Gastrocnemius medialis (tissue), 4 donors: ENCODE measurements around the gene LHX3. TPM values are rescaled to one million over a fixed set of nuclear protein-coding genes. Genes with fewer than 3 reads are reported as not detected.

Experiments used
- ATAC-seq, 2 donors: fragments of 150-250 bp; one replicate each; pipeline ENCODE4 v1.9.1; 2016
- DNase-seq, 2 donors: peaks; one replicate each; pipeline ENCODE4 v3.0.0-alpha.2; 2019
- H3K27ac ChIP-seq, 4 donors: fragments of 200-600 bp; sonication (generic); 1 replicate in 1 of 4; 2 replicates in 3 of 4; pipeline ENCODE4 v1.5.1; 2016 to 2018; ENCODE audit warnings: mild to moderate bottlenecking in 2 of 4, moderate library complexity in 1 of 4
- H3K27me3 ChIP-seq, 3 donors: fragments of 200-600 bp; sonication (generic) in 2 of 3; 1 replicate in 1 of 3; 2 replicates in 2 of 3; pipeline versions ENCODE4 v1.5.1 to v1.6.0; 2016 to 2019; ENCODE audit warnings: mild to moderate bottlenecking in 1 of 3, moderate library complexity in 1 of 3
- H3K36me3 ChIP-seq, 2 donors: fragments of 200-600 bp; sonication (generic) in 1 of 2; one replicate each; pipeline ENCODE4 v1.5.1; 2017 to 2018
- H3K4me1 ChIP-seq, 2 donors: fragments of 200-600 bp; sonication (generic) in 1 of 2; one replicate each; pipeline ENCODE4 v1.5.1; 2016 to 2017; ENCODE audit warnings: mild to moderate bottlenecking in 2 of 2
- H3K4me3 ChIP-seq, 4 donors: fragments of 200-600 bp; sonication (generic) in 3 of 4; 1 replicate in 1 of 4; 2 replicates in 3 of 4; pipeline ENCODE4 v1.5.1; 2016 to 2019; ENCODE audit warnings: mild to moderate bottlenecking in 2 of 4
- H3K9me3 ChIP-seq, 3 donors: fragments of 200-600 bp; sonication (generic) in 2 of 3; 1 replicate in 1 of 3; 2 replicates in 2 of 3; pipeline ENCODE4 v1.5.1; 2016 to 2019
- POLR2A ChIP-seq, 2 donors: fragments of 450-650 bp; IDR thresholded peaks; one replicate each; pipeline ENCODE4 v1.6.1; 2017; ENCODE audit warnings: antibody characterized with exemption in 2 of 2, mild to moderate bottlenecking in 2 of 2, moderate library complexity in 2 of 2
- in situ Hi-C, 4 donors: fragments of 200-750 bp; cut with MboI; loops; one replicate each; pipeline versions ENCODE4 v1.15.0 to v1.8.0; 2017; ENCODE audit warnings: low sequenced_read_pairs in 4 of 4
- intact Hi-C: fragments of 100-400 bp; cut with DNase I; formaldehyde crosslinking; loops from one replicate; pipeline ENCODE4 v1.15.1; 2023; ENCODE audit warnings: low total_unique reads
- total RNA-seq, 4 donors: library from RNA; depleted of rRNA; stranded (reverse); fragments of >200 nt; gene quantifications; one replicate each; pipeline versions ENCODE4 v1.1.0 to v1.2.3, GENCODE V29; 2016
- TF ChIP-seq, protein P1 (sequence below), 5 experiments: fragments of 450-650 bp in 3 of 5; fragments of 200-600 bp in 2 of 5; sonication (generic) in 2 of 5; IDR thresholded peaks in 4 of 5; conservative IDR thresholded peaks in 1 of 5; 1 replicate in 4 of 5; 2 replicates in 1 of 5; pipeline ENCODE4 v1.5.1; 2016 to 2019; ENCODE audit warnings: antibody characterized with exemption in 5 of 5, mild to moderate bottlenecking in 3 of 5, moderate library complexity in 3 of 5

Gene LHX3
- total RNA-seq, 4 donors from 2014 or later = not detected

DNA sequence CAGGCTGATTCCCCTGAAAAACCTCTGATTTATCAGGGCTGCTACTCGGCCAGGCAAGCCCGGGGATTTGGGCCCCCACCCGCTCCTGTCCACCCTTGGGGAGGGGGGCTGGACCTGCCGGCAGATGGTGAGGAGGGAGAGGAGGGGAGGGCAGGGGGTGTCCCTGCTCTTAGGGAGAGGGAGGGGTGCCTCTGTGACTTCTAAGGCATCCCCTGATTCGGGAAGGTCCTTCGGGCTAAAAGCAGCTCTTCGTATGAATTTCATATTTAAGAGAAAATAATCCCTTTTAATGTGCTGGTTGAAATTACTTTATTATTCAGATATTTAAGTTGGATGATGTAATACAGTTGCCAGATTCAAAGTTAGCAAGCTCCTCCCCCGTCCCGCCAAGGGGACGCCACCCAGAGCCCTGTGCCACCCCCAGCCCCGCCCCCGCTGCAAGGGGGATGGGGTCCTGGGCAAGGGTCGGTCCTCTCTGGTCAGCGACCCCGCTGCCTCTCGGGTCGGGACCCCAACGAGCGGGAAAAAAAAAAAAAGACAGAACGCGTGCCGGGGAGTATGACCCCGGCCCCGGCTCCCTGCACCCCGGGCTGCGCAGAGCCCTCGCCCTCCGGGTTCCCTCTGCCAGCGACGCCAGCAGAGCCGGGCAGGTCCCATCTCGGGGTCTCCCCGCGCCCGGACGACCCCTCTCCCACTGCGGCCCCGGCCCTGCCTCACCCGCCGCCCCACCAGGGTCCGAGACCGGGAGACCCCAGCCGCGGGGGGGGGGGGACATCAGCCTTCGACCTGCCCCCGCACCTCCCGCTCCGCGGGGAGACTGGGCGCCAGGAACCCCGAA, 12.4 kb downstream of the LHX3 start:
- Histone ChIP-seq H3K4me1 (no peaks in the 10 kb centered on the region), H3K27ac (no peak overlapping the region), H3K9me3 (no peaks in the 10 kb centered on the region), H3K27me3 (peaks cover 63 to 93% (median 90%) of the 10 kb centered on the region in 3 donors), H3K36me3 (no peaks in the 10 kb centered on the region), H3K4me3 (no peak overlapping the region)
- in situ Hi-C loops = no loop called here
- TF ChIP-seq, protein P1, sequence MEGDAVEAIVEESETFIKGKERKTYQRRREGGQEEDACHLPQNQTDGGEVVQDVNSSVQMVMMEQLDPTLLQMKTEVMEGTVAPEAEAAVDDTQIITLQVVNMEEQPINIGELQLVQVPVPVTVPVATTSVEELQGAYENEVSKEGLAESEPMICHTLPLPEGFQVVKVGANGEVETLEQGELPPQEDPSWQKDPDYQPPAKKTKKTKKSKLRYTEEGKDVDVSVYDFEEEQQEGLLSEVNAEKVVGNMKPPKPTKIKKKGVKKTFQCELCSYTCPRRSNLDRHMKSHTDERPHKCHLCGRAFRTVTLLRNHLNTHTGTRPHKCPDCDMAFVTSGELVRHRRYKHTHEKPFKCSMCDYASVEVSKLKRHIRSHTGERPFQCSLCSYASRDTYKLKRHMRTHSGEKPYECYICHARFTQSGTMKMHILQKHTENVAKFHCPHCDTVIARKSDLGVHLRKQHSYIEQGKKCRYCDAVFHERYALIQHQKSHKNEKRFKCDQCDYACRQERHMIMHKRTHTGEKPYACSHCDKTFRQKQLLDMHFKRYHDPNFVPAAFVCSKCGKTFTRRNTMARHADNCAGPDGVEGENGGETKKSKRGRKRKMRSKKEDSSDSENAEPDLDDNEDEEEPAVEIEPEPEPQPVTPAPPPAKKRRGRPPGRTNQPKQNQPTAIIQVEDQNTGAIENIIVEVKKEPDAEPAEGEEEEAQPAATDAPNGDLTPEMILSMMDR (IDR thresholded peaks at IDR 0.05 in 4 of 5, conservative IDR thresholded peaks at IDR 0.05 in 1 of 5) = no peak
- no peak for TF ChIP-seq POLR2A (IDR thresholded peaks at IDR 0.05)
- ATAC-seq = no peak
- intact Hi-C loops = no loop called here
- DNase-seq = no peak

DNA sequence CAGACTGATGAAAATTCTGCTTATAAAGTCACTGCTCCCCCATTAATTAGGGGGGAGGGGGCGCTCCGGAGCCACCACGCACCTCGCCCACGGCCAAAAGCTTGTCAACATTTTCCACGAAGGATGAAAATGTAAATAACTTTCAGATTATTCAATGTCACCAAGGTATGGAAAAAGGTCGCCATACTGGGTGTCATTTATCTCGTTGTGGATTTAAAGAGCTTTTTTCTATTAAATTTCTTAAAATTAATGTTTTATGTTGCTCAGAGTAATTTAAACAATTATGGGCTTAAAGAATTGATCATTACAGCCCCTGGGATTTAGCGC, 13.0 kb downstream of the LHX3 start:
- Histone ChIP-seq H3K4me3 (no peak overlapping the region), H3K36me3 (no peaks in the 10 kb centered on the region), H3K9me3 (no peaks in the 10 kb centered on the region), H3K27me3 (peaks cover 63 to 93% (median 89%) of the 10 kb centered on the region in 3 donors), H3K4me1 (no peaks in the 10 kb centered on the region), H3K27ac (no peak overlapping the region)
- in situ Hi-C loops = no loop called here
- no peak for TF ChIP-seq POLR2A (IDR thresholded peaks at IDR 0.05)
- TF ChIP-seq, protein P1 (IDR thresholded peaks at IDR 0.05 in 4 of 5, conservative IDR thresholded peaks at IDR 0.05 in 1 of 5) = no peak
- intact Hi-C loops = no loop called here
- DNase-seq (no peak), ATAC-seq (no peak)

DNA sequence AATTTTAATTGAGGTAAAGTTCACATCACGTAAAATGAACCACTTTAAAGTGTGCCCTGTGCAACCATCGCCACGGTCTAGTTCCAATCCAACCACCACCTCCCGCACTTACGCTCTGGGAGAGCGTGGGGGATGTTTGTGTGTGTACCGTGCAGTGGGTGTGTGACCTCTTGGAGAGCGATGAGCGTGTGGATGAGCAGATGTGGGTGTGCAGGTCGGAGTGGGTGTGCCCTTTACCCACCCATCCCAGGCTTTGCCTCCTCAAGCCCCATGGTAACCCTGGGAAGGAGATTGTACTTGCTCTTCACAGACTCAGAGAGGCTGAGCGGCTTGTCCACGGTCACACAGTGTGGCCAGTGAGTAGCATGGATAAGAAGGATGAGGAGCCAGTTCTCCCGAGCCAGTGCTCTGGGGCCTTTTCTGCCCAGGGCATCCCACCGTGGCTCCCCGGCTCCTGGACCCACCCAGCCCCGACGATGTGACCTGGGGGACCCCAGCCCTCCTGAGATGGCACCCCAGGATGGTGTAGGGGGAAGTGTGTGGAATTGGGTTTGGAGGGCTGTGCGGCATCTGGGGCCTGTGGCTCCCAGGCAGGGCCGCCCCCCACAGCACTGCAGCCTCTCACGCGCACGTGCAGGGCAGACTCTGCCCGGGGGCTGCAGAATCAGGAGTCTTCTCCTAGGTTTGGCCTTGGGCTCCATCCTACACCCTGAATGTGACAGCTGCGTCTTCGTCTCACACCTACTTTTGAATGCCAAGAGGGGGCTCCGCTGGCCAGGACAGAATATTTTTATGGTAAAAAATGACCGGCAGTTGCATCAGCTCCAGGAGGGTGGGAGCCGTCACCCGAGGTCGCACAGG, 13.6 kb downstream of the LHX3 start:
- in situ Hi-C loops = no loop called here
- DNase-seq (no peak), ATAC-seq (no peak)
- Histone ChIP-seq H3K27me3 (peaks cover 62 to 87% (median 87%) of the 10 kb centered on the region in 3 donors), H3K27ac (no peak overlapping the region), H3K9me3 (no peaks in the 10 kb centered on the region), H3K4me3 (no peak overlapping the region), H3K36me3 (no peaks in the 10 kb centered on the region), H3K4me1 (no peaks in the 10 kb centered on the region)
- TF ChIP-seq POLR2A (IDR thresholded peaks at IDR 0.05) = no peak
- TF ChIP-seq, protein P1 (IDR thresholded peaks at IDR 0.05 in 4 of 5, conservative IDR thresholded peaks at IDR 0.05 in 1 of 5) = no peak
- intact Hi-C loops = no loop called here

DNA sequence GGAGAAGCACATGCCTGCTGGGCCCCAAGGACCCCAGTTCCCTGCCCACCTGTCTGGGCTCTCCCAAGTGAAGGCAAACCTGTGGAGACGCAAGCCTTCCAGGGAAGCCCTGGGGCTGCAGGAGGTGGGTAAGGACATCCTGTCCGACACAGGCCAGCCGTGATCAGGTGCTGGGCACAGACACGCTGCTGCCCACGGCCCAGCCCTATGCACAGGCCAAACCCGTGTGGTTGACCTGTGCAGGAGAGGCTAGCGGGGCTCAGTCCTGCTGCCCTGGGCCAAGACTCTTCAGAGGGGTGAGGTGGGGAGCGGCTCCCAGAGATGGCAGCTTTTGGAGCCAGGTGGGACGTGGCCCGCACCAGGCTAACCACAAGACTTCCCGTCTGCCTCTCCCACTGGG, 14.3 kb downstream of the LHX3 start:
- Histone ChIP-seq H3K4me1 (no peaks in the 10 kb centered on the region), H3K36me3 (no peaks in the 10 kb centered on the region), H3K27ac (no peak overlapping the region), H3K4me3 (no peak overlapping the region), H3K27me3 (peaks cover 56 to 87% (median 84%) of the 10 kb centered on the region in 3 donors), H3K9me3 (no peaks in the 10 kb centered on the region)
- ATAC-seq (no peak), DNase-seq (no peak)
- in situ Hi-C loops (no loop called here), intact Hi-C loops (no loop called here)
- no peak for TF ChIP-seq POLR2A (IDR thresholded peaks at IDR 0.05)
- TF ChIP-seq, protein P1 (IDR thresholded peaks at IDR 0.05 in 4 of 5, conservative IDR thresholded peaks at IDR 0.05 in 1 of 5) = no peak
